Adrenal gland (tissue), 5 donors: ENCODE data around the gene SSBP3.

Experiments used
- POLR2A ChIP-seq, 2 donors: fragments of 450-650 bp; IDR thresholded peaks; one replicate each; pipeline ENCODE4 v1.6.1; 2017; ENCODE audit warnings: antibody characterized with exemption in 2 of 2, mild to moderate bottlenecking in 2 of 2, moderate library complexity in 1 of 2
- TF ChIP-seq, protein P1 (sequence below), 6 experiments: fragments of 450-650 bp in 4 of 6; fragments of 200-600 bp in 2 of 6; sonication (generic) in 1 of 6; IDR thresholded peaks; 1 replicate in 5 of 6; 2 replicates in 1 of 6; pipeline versions ENCODE4 v1.5.1 to v1.8.0; 2016 to 2021; ENCODE audit warnings: antibody characterized with exemption in 6 of 6, mild to moderate bottlenecking in 2 of 6, moderate library complexity in 1 of 6
- donor health status: DM: no; HTN: no; CAD: no.

DNA sequence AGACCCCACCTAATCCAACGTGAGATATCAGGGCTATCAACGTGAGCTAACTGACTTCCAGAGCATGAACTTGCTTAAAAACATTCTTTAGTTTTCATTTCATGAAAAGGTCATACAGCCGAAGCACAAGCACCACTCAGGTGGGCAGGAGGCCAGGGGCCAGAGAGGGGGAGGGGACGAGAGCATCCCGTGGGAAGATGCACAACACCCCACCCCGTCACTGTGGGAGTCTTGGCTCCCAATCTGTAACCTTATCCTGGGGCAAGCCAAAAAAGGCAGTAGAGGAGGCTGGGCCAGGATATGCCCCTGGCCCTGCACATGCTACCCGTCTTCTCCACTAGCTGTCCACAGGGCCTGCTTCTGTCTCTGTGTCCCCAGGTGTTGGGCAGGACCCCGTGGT, 31.4 kb downstream of the SSBP3 start:
- TF ChIP-seq, protein P1, sequence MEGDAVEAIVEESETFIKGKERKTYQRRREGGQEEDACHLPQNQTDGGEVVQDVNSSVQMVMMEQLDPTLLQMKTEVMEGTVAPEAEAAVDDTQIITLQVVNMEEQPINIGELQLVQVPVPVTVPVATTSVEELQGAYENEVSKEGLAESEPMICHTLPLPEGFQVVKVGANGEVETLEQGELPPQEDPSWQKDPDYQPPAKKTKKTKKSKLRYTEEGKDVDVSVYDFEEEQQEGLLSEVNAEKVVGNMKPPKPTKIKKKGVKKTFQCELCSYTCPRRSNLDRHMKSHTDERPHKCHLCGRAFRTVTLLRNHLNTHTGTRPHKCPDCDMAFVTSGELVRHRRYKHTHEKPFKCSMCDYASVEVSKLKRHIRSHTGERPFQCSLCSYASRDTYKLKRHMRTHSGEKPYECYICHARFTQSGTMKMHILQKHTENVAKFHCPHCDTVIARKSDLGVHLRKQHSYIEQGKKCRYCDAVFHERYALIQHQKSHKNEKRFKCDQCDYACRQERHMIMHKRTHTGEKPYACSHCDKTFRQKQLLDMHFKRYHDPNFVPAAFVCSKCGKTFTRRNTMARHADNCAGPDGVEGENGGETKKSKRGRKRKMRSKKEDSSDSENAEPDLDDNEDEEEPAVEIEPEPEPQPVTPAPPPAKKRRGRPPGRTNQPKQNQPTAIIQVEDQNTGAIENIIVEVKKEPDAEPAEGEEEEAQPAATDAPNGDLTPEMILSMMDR (IDR thresholded peaks at IDR 0.05): no peak
- no peak for TF ChIP-seq POLR2A (IDR thresholded peaks at IDR 0.05)
